Measurements from ENCODE around the gene ADAM15. TPM values are rescaled to one million over a fixed set of nuclear protein-coding genes. Genes with fewer than 3 reads are reported as not detected.

The ADAM15 gene
- total RNA-seq, 2 experiments from 2014 or later: 31.6 to 32.5 TPM

DNA sequence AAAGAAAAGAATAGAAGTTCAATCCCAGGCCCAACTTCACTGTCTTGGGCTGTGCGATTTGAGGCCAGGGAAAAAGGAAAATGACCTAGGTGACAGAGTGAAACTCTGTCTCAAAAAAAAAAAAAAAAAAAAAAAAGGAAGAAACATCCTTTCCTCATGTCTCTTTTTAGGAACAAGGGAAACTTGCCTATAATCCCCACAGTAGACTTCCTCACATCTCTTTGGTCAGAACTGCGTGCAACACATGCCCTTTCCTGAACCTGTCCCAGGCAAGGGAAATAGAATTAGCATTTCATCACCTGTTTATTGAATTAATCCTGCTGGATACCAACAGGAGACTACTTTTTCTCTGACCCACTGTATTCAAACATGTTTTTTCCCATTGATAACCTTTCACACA is 15.2 kb upstream of the ADAM15 start:
- no peak for DNase-seq
- Mint-ChIP-seq H3K4me1 (no peaks in the 10 kb centered on the region), H3K9me3 (no peaks in the 10 kb centered on the region), H3K27me3 (peaks cover 3% of the 10 kb centered on the region), H3K4me3 (no peak overlapping the region), H3K36me3 (no peaks in the 10 kb centered on the region), H3K27ac (no peak overlapping the region)

DNA sequence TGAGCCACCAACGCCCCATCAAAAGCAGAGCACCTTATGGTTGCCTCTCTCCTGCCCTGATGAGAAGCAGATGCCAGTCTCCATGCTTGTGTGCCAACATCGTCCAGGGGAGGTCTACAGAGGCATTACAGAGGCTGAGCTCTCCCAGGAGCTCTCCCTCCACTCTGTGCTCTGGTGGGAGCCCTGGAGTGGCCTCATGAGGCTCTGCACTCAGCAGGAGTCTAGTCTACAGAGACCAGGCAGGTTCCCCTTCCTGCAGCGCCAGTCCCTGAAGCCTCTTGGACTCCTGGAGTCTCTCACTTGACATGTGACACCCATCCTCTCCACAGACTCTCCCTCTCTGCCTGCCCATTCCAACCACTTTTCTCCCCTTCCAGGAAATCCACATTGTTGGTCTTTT is 14.1 kb upstream of the ADAM15 start:
- Mint-ChIP-seq H3K4me1 (no peaks in the 10 kb centered on the region), H3K27me3 (peaks cover 3% of the 10 kb centered on the region), H3K4me3 (no peak overlapping the region), H3K9me3 (no peaks in the 10 kb centered on the region), H3K36me3 (no peaks in the 10 kb centered on the region), H3K27ac (no peak overlapping the region)
- DNase-seq: no peak

DNA sequence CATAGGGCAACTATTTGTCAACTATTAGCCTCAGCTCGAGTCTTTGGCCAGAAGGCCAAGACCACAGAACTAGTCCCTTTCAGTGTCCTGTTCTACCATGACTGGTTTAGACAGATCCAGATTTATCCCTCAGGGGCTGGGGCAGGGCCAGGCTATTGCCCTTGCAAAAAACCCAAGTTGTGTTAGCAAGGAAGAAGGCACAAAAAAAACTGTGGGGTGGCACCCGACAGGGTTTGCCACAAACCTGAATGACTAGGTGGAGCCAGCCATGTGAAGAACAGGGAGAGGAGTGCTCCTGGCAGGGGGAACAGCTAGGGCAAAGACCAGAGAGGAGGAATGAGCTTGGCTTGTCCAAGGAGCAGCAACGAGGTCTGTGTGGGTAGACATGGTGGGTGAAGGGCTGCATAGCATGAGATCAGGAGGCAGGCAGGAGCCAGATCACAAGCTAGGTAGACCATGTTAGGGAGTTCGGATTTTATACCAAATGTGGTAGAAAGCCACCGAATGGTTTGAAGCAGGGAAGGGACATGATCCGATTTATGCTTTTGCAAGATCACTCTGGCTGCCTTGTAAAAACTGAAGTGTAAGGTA is 13.2 kb upstream of the ADAM15 start:
- H3K9me3 Mint-ChIP-seq: no peaks in the 10 kb centered on the region
- no peaks in the 10 kb centered on the region for H3K4me1 Mint-ChIP-seq
- H3K4me3 Mint-ChIP-seq: no peak overlapping the region
- no peaks in the 10 kb centered on the region for H3K36me3 Mint-ChIP-seq
- peaks cover 3% of the 10 kb centered on the region for H3K27me3 Mint-ChIP-seq
- no peak overlapping the region for H3K27ac Mint-ChIP-seq
- no peak for DNase-seq

DNA sequence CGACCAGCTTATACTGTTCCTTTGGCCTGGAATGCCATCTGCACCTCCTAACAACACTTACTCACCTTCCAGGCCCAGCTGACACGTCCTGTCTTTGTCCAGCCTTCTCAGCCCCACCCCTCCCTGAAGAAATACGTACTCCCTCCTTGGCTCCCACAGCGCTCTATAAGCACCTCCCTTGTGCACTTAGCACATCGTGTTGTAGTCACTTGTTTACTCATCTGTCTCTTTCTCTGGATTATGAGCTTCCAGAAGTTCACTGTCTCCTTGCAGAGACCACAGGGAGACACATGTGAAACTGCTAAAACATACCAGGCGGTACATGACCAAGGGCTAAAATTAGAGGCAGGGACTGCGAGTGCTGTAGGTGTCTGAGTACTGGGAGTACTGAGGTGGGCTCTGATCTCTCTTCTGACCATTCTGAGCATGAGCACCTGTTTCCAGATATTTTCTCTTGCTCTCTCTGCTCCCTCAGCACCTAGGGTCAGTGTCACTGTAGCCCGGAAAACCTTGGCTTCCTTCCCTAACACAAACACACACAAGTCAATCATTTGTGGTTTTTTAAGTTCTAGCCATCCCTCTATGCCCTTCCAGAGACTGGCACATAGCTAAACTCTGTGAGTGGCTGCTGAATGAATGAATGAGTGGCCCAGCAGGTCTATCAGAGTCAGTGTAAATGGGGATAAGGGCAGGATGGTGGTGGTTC is 12.4 kb upstream of the ADAM15 start:
- no peaks in the 10 kb centered on the region for H3K9me3 Mint-ChIP-seq
- H3K36me3 Mint-ChIP-seq: no peaks in the 10 kb centered on the region
- no peaks in the 10 kb centered on the region for H3K4me1 Mint-ChIP-seq
- no peak for DNase-seq
- peaks cover 3% of the 10 kb centered on the region for H3K27me3 Mint-ChIP-seq
- H3K27ac Mint-ChIP-seq: no peak overlapping the region
- no peak overlapping the region for H3K4me3 Mint-ChIP-seq

DNA sequence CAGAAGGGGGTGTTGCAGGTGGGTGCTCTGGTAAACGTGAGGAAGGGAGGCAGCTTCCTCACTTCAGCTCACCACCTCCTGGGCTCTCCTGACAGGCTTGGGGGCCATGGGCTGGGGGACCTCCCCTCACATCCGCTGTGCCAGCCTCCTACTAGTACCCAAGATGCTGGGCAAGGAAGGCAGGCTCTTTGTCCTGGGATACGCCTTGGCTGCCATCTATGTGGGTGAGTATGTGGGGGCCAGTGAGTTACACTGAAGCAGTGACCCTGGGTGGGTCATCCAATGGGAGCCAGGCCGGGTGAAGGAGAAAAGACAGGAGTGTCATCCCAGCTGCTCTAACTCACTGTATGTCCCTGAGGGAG is 11.8 kb upstream of the ADAM15 start:
- Mint-ChIP-seq H3K4me1 (no peaks in the 10 kb centered on the region), H3K36me3 (no peaks in the 10 kb centered on the region), H3K4me3 (no peak overlapping the region), H3K9me3 (no peaks in the 10 kb centered on the region), H3K27ac (no peak overlapping the region), H3K27me3 (peaks cover 3% of the 10 kb centered on the region)
- no peak for DNase-seq

DNA sequence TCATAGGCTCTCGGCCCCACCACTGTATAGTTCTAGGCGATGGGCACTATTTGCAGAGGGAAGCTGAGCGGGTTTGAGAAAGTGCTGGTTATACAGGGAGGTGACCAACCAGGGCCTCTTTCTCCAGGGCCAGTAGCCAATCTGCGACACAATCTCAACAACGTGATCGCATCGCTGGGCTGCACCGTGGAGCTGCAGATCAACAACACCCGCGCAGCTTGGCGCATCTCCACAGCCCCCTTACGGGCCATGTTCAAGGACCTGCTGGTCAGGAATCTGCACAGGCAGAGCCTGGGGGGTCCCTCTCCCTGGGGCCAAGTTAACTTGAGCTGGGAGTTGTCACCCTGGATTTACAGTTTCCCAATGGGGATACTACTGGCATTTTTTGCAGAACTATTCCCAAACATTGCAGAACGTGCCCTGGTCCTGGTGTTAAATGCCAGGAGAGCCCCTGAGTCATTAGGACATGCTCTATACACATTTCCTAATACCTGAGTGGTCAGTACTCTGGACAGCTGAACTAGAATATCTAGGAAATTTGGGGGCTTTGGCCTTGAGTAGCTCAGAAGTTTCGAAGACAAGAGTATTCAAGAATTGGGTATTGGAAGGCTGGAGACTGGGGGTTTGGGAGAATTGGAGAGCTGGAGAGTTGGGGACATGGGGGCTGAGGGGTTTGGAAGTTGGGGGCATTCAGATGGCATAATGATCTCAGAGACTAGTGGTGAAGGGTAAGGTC is 10.6 kb upstream of the ADAM15 start:
- Mint-ChIP-seq H3K4me1 (peaks cover 9% of the 10 kb centered on the region), H3K36me3 (no peaks in the 10 kb centered on the region), H3K4me3 (no peak overlapping the region), H3K27ac (no peak overlapping the region), H3K9me3 (no peaks in the 10 kb centered on the region), H3K27me3 (peaks cover 3% of the 10 kb centered on the region)
- DNase-seq: no peak

DNA sequence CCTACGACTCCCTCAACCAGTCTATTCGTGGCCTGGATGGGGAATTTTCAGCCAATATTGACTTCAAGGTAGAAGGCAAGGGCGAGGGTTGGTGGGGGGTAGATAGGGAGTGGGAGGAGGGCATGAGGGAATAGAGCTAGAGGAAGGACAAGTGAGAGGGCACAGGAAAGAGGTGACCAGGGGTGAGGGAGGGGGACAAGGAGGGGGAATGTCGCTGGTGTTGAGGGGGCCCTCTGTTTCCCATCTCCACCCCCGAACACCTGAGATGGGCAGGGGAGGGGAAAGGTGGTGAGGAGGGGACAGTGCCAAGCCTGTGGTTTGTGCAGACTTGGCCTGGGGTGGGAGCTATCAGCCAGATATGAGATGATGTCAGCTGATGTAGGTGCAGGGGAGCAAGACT is 8.3 kb upstream of the ADAM15 start:
- H3K27me3 Mint-ChIP-seq: peaks cover 3% of the 10 kb centered on the region
- H3K4me1 Mint-ChIP-seq: peaks cover 11% of the 10 kb centered on the region
- no peak overlapping the region for H3K4me3 Mint-ChIP-seq
- H3K9me3 Mint-ChIP-seq: no peaks in the 10 kb centered on the region
- H3K36me3 Mint-ChIP-seq: no peaks in the 10 kb centered on the region
- DNase-seq: no peak
- H3K27ac Mint-ChIP-seq: no peak overlapping the region

DNA sequence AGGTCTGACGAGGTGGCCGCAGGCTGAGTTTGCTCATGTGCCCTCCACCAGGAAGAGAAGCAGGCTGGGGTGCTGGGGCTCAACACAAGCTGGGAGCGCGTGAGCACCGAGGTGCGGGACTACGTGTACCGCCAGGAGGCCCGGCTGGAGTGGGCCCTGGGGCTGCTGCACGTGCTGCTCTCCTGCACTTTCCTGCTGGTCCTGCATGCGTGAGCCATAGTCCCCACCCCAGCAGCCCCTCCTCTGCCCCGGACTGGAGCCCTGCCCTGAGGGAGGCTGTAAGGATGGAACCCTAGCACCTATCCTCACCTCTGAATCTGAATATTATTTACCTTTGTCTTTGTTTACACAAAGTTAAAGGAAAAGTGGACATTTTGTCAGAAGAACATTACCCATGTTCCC is 7.8 kb upstream of the ADAM15 start:
- Mint-ChIP-seq H3K4me1 (peaks cover 11% of the 10 kb centered on the region), H3K9me3 (no peaks in the 10 kb centered on the region), H3K36me3 (no peaks in the 10 kb centered on the region), H3K27ac (no peak overlapping the region), H3K4me3 (no peak overlapping the region), H3K27me3 (peaks cover 3% of the 10 kb centered on the region)
- DNase-seq: no peak

DNA sequence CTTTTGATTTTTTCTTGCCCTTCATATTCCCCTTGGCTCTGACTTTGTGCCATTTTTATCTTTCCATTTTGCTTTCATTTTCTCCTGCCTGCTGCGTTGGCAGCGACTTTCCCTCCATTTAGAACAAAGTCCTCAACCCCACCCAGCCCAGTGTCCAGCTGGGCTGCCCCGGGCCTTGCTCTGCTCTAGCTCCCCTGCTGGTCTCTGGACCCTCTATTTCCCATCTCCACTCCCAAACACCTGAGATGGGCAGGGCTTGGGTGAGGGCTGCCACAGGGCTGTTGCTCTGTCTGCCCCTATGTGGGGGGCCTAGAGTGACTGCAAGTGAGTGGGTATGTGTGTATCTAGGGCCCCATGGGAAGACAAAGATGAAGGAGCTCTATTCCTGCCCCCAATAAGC is 7.3 kb upstream of the ADAM15 start:
- Mint-ChIP-seq H3K36me3 (no peaks in the 10 kb centered on the region), H3K9me3 (no peaks in the 10 kb centered on the region), H3K4me1 (peaks cover 11% of the 10 kb centered on the region), H3K4me3 (no peak overlapping the region), H3K27ac (no peak overlapping the region), H3K27me3 (no peaks in the 10 kb centered on the region)
- no peak for DNase-seq

DNA sequence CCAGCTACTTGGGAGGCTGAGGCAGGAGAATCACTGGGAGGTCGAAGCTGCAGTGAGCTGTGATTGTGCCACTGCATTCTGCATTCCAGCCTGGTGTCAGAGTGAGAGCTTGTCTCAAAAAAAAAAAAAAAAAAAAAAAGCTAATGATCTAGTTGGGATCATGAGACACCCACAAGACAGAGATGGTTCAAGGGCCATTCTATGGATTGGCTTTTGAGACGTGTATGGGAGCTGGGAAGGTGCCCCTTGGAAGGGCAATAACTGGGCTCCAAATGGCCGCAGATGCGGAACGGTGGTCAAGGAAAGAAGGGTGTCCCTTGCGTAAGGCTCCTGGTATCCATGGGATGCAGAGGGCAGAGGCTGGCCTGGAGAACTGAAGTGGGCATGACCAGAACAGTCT is 6.8 kb upstream of the ADAM15 start:
- H3K36me3 Mint-ChIP-seq: no peaks in the 10 kb centered on the region
- no peaks in the 10 kb centered on the region for H3K27me3 Mint-ChIP-seq
- H3K27ac Mint-ChIP-seq: no peak overlapping the region
- no peak overlapping the region for H3K4me3 Mint-ChIP-seq
- no peaks in the 10 kb centered on the region for H3K9me3 Mint-ChIP-seq
- DNase-seq: no peak
- peaks cover 11% of the 10 kb centered on the region for H3K4me1 Mint-ChIP-seq

DNA sequence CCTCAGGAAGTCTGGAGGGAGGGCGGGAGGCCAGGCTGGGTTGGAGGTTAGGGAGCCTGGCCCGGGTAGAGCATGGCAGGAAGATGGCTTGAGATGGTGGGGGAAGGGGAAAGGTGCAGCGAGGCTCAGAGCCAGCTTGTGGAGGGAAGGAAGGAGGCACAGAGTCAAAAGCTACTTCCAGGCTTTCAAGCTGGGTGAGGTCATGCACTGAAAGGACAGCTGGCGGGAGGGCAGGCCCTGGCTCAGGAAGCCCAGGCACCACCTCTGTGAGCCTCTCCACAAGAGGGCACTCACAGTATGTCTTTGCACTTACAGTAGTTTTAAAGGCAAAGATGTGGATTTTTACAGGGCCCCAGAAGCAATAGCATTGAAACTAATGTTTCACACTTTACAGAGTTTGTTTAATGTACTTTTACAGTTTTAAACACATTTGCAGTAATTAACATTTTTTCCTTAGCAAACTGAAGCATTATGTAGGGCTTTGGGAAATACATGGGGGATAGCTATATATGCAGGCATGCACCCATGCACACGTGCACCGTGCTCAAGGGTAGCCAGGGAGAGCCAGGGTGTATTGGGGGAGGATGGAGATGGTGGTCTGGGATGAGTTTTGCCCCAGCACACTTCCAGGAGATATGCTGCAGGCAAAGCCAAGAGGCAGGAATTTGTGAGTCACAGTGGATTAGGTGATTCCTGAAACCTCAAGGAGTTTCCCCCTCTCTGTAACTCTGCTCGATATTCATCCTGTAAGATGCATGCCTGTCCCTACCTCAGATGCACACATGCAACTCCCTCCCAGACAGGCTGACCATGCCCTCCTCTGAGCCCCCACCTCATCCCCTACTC is 6.1 kb upstream of the ADAM15 start:
- Mint-ChIP-seq H3K27ac (no peak overlapping the region), H3K4me3 (no peak overlapping the region), H3K27me3 (no peaks in the 10 kb centered on the region), H3K36me3 (no peaks in the 10 kb centered on the region), H3K4me1 (peaks cover 15% of the 10 kb centered on the region), H3K9me3 (no peaks in the 10 kb centered on the region)
- peak; percentile 61 for DNase-seq

DNA sequence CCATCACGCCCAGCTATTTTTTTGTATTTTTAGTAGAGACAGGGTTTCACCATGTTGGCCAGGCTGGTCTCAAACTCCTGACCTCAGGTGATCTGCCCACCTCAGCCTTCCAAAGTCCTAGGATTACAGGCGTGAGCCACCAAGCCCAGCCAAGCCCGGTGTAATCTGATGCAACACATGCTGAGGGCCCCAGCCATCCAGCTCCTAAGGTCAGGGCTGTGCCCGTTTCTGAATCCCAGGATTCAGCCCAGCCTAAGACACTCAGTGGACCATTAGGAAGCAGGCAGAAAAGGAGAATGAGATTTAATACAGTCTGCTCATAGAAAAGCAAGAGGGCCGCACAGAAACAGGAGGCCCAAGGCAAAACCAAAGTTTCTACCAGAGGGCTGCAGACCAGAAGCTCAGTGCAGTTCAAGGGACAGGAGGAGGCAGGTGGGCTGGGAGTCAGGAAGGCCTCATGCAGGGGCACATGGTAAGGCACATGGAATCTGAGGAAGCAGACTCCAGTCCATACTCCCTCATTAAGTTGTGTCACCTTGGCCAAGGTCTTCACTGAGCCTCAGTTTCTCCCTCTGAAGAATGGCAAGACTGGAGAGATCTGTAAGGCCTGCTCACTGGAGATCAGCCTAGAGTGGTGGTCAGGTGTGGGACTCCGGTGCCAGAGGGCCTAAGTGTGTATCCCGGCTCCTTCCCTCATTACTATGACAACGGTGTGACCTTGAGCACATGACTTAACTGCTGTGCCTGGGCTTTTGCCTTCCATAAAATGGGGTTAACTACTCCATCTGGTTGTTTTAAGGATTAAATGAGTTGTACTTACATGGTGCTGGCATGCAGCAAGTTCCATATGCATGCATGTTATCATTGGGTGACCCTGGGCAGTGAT is 2.4 kb upstream of the ADAM15 start:
- Mint-ChIP-seq H3K36me3 (no peaks in the 10 kb centered on the region), H3K4me3 (no peak overlapping the region), H3K27ac (no peak overlapping the region), H3K27me3 (no peaks in the 10 kb centered on the region), H3K4me1 (peaks cover 32% of the 10 kb centered on the region), H3K9me3 (no peaks in the 10 kb centered on the region)
- no peak for DNase-seq

DNA sequence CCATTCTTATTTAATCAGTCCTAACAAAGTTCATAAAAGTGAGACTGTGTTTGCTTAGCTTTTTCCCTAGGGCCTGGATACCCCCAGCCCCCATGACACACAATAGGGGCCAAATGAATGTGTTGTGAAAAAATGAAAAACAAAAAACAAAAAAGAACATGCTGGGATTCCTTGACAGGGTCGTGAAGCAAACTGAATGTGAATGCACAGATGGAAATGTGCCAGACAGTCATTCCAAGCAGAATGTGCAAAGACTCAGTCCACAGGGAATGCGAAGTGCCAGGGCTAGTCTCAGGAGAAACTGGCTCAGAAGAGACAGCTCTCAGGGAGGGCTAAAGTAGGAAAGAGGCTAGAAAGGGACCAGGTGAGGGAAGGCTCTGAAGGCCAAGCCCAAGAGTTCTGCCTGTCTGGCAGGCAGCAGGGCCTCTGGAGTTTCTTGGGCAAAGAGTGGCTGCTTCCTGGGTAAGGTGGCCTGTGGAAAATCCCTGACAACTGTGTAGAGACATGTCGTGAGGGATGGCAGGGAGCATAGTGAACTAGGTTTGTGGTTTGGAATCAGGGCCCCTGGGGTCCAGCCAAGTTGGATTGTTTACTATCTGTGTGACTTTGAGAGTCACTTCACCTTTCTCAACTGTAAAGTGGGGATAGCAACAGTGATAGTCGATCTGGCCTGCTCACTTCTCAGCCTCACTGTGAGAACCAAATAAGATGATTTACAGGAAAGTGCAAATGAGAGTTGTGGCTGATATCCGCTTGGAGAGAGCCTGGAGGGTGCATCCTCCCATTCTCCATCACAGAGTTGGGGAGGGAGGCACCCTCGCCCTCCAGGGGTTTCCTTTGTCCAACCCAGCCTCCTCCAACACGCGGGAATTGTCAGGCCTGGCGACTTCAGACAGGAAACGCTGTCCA is 1.2 kb upstream of the ADAM15 start:
- Mint-ChIP-seq H3K27ac (no peak overlapping the region), H3K36me3 (no peaks in the 10 kb centered on the region)

More for the DNA sequence above, 1.2 kb upstream of the ADAM15 start:
- Mint-ChIP-seq H3K4me1 (peaks cover 28% of the 10 kb centered on the region), H3K4me3 (peak overlapping the region; percentile 82), H3K9me3 (no peaks in the 10 kb centered on the region), H3K27me3 (no peaks in the 10 kb centered on the region)
- DNase-seq: no peak
